HG03439 (cell line): ENCODE results near the gene ADIPOR2.
"Not testable (repeated sequence)": the region's sequence is repeated elsewhere in the genome, so short reads cannot be mapped to it uniquely, and the experiment has no call there.

Source experiments
- ATAC-seq: cut with Tn5 transposase; IDR thresholded peaks from one replicate; pipeline ENCODE4 v1.9.1; 2021; ENCODE audit warnings: mild to moderate bottlenecking, moderate library complexity; ENCODE audit not compliant: unreplicated experiment

Gene ADIPOR2

GRCh38 chr12:1663440-1664132 is 27.3 kb upstream of the ADIPOR2 start:
- no peak for ATAC-seq

GRCh38 chr12:1665366-1665765 is 25.5 kb upstream of the ADIPOR2 start:
- ATAC-seq: no peak

GRCh38 chr12:1666215-1666614 is 24.7 kb upstream of the ADIPOR2 start:
- ATAC-seq: no peak

- ATAC-seq: no peak
Measured at GRCh38 chr12:1666685-1667162, 24.1 kb upstream of the ADIPOR2 start.

- ATAC-seq: no peak
Measured at GRCh38 chr12:1668833-1669543, 21.9 kb upstream of the ADIPOR2 start.

GRCh38 chr12:1670358-1671268 is 20.3 kb upstream of the ADIPOR2 start:
- no peak for ATAC-seq

GRCh38 chr12:1676043-1676442 is 14.8 kb upstream of the ADIPOR2 start:
- no peak for ATAC-seq

- no peak for ATAC-seq
Measured at GRCh38 chr12:1680804-1681492, 9.9 kb upstream of the ADIPOR2 start.

- no peak for ATAC-seq
Measured at GRCh38 chr12:1681493-1681807, 9.4 kb upstream of the ADIPOR2 start.

GRCh38 chr12:1688086-1688710 is 2.7 kb upstream of the ADIPOR2 start:
- ATAC-seq: no peak

GRCh38 chr12:1691123-1692007 is 495 bp downstream of the ADIPOR2 start:
- ATAC-seq: peak; percentile 41

GRCh38 chr12:1692226-1692625 is 1.4 kb downstream of the ADIPOR2 start:
- no peak for ATAC-seq

GRCh38 chr12:1692895-1693610 is 2.2 kb downstream of the ADIPOR2 start:
- no peak for ATAC-seq

- not testable (repeated sequence) for ATAC-seq
Measured at GRCh38 chr12:1695097-1695496, 4.2 kb downstream of the ADIPOR2 start.

GRCh38 chr12:1695886-1696670 is 5.2 kb downstream of the ADIPOR2 start:
- no peak for ATAC-seq

- ATAC-seq: no peak
Measured at GRCh38 chr12:1696800-1697199, 5.9 kb downstream of the ADIPOR2 start.

- no peak for ATAC-seq
Measured at GRCh38 chr12:1697271-1697670, 6.4 kb downstream of the ADIPOR2 start.

- ATAC-seq: no peak
Measured at GRCh38 chr12:1698720-1699119, 7.8 kb downstream of the ADIPOR2 start.
